Gastrocnemius medialis (tissue), 4 donors: ENCODE results near the gene PRODH.
"Not testable (repeated sequence)": the region's sequence is repeated elsewhere in the genome, so short reads cannot be mapped to it uniquely, and the experiment has no call there.

ENCODE experiments used
- POLR2A ChIP-seq, 2 donors: fragments of 450-650 bp; IDR thresholded peaks; one replicate each; pipeline ENCODE4 v1.6.1; 2017; ENCODE audit warnings: antibody characterized with exemption in 2 of 2, mild to moderate bottlenecking in 2 of 2, moderate library complexity in 2 of 2
- TF ChIP-seq, protein P1 (sequence below), 5 experiments: fragments of 450-650 bp in 3 of 5; fragments of 200-600 bp in 2 of 5; sonication (generic) in 2 of 5; IDR thresholded peaks in 4 of 5; conservative IDR thresholded peaks in 1 of 5; 1 replicate in 4 of 5; 2 replicates in 1 of 5; pipeline ENCODE4 v1.5.1; 2016 to 2019; ENCODE audit warnings: antibody characterized with exemption in 5 of 5, mild to moderate bottlenecking in 3 of 5, moderate library complexity in 3 of 5

DNA sequence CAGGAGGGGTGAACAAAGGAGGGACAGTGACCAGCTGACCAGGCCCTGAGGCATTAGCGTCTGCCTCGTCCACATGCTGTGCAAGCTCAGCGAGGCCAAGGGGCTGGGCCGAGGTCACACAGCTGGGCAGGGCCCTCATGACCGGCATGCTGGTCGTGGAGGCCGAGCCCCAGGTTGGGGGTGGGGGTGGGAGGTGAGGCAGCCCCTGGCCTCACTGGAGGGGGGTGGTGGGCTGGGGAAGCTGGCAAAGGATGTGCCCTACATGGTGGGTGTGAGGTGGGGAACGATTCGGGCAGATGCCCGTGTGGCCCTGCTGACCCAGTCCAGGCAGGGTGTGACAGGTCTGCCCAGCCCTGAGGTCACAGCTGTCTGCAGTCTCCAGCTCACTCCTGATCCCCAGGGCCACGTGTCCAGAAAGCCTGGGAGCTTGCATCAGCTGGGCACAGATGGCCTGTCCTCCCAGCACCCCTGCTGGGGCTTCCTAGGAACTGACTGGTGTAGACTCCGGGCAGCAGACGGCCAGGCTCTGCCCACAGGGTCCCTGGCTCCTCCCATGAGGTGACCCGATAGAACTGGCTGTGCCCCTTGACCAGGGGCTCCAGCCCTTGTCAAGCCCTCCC is 31.4 kb upstream of the PRODH start:
- TF ChIP-seq, protein P1, sequence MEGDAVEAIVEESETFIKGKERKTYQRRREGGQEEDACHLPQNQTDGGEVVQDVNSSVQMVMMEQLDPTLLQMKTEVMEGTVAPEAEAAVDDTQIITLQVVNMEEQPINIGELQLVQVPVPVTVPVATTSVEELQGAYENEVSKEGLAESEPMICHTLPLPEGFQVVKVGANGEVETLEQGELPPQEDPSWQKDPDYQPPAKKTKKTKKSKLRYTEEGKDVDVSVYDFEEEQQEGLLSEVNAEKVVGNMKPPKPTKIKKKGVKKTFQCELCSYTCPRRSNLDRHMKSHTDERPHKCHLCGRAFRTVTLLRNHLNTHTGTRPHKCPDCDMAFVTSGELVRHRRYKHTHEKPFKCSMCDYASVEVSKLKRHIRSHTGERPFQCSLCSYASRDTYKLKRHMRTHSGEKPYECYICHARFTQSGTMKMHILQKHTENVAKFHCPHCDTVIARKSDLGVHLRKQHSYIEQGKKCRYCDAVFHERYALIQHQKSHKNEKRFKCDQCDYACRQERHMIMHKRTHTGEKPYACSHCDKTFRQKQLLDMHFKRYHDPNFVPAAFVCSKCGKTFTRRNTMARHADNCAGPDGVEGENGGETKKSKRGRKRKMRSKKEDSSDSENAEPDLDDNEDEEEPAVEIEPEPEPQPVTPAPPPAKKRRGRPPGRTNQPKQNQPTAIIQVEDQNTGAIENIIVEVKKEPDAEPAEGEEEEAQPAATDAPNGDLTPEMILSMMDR (IDR thresholded peaks at IDR 0.05 in 4 of 5, conservative IDR thresholded peaks at IDR 0.05 in 1 of 5): peak in 1 of 5 experiments; percentile 30
- not testable (repeated sequence) for TF ChIP-seq POLR2A (IDR thresholded peaks at IDR 0.05)
